Stimulated activated CD8-positive, alpha-beta memory T cell treated with anti-CD3 and anti-CD28 coated beads, Interleukin-7, amount 100 ng/mL, for 1 hour (primary cell): ENCODE results near the gene SEMA6A.

Experiments used
- DNase-seq, 2 donors: peaks; one replicate each; pipeline ENCODE4 v3.0.0-alpha.2; 2020; ENCODE audit warnings: low read depth in 2 of 2

The SEMA6A gene

DNA sequence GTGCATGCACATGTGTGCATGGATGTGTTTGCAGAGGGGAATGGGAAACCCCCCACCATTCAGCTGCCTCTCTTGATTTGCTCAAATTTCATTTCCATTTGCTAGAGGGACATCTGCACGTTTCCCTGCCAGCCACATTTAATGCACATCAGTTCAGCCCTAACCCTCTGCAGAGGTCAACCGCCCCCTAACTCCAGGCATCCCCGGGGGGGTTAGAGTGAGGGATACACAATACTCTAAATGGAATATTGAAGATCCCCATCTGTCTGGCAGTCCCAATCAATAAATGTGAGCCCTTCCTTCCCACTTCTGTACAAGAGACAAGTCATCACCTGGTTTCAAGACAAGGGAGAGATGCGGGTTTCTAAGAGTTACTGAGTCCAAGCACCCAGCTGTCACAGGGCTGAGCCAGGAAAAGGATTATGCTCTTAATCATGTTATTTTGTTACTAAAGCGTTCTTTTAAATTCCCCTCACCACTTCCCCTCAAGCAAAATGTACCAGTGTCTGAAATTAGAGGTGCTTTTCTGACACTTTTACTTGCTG lies 134.1 kb downstream of the SEMA6A start:
- DNase-seq: no peak

DNA sequence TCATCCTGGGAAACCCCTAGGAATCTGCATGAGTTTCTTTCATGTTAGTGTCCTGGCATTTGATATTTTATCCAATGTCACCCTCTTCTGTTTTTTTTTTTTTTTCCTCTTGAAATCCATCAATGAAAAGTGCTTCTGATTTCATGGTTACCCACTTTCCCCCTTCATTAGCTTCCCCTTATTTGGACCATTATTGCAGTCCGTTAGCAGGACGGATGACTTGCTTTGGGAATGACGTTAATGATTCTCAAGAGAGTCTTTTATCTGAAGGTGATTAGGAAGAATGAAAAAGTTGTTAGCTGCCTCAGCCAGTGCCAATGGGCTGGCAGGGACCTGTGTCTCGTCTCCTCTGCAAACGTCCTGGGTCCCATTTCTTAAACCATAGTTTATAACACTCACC lies 134.7 kb downstream of the SEMA6A start:
- DNase-seq: no peak

- no peak for DNase-seq
Observed at GRCh38 chr5:116438979-116439554, 135.6 kb downstream of the SEMA6A start.

DNA sequence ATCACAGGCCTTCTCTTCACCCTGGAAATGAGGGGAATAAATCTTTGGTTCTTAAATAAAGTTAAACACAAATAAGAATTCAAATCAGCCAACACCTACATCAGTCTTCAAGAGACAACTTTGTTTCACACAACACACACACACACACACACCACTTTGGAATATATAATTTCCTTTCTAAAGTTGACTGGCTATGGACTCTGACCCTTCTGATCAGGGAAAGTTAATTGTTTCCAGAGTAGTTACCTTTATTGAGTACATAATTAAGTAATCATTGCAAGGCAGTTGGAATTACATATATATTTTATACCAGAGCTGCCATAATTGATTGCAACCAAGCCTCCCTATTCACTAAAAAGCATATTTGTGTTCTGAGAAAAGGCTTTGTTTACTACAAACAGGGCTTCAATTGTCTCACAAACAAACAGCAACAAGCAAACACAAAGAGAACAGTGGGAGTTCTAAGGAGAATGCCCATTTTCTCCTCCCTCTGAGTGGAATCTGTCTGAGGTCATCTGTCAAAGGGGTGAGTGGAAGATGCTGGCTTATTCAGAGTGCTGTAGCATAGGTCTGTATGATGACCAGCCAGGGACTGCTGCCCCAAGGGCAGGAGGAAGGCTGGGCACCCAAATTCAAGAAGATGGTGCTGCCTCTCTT lies 136.6 kb downstream of the SEMA6A start:
- no peak for DNase-seq

- DNase-seq: no peak
Observed at GRCh38 chr5:116437351-116437705, 137.3 kb downstream of the SEMA6A start.

DNA sequence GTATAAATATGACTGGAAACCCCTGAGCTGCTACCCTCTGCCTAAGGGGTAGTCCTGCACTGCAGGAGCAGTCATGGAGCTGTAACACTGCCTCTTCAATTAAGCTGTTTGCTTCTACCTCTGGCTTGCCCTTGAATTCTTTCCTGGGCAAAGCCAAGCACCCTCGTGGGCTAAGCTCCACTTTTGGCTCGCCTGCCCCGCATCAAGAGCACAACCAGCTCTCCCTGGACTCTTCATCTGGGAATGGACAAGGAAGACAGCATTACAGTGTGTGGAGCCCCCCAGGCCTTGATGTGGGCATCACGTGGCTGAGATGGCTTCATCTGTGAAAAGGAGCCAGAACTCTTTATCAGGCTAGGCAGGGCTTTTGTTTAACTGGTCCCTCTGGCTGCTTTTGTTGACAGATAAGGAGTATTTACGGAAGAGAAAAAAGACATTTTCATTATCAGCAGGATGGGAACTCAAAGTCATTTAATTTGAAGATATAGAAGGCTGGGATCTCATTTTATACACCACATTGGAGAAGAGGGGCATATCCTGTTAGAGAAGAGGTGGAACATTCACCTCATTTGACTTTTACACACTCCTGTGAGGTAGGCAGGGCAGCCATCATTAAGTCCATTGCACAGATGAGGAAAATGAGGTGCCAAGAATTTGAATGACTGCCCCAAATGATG lies 137.8 kb downstream of the SEMA6A start:
- no peak for DNase-seq

DNA sequence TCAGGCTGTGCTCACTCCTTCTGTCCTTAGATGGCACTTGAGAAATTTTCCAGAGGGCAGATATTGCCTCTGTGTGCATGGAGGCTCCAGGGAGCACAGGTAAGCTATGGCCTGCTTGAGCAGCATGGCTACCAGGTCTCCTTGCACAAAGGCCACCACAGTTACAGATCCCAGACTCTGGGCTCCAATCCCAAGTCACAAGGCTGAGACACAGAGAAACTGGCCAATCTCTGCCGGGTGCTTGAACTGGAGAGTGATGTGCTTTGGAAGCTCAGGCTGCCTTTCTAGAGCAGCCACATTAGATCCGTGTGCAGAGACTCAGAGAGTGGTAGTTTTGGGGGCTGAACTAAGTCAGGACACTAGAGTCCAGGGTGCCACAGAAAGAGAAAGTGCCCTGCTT lies 145.7 kb downstream of the SEMA6A start:
- DNase-seq: no peak

- no peak for DNase-seq
Observed at GRCh38 chr5:116428413-116428812, 146.2 kb downstream of the SEMA6A start.

DNA sequence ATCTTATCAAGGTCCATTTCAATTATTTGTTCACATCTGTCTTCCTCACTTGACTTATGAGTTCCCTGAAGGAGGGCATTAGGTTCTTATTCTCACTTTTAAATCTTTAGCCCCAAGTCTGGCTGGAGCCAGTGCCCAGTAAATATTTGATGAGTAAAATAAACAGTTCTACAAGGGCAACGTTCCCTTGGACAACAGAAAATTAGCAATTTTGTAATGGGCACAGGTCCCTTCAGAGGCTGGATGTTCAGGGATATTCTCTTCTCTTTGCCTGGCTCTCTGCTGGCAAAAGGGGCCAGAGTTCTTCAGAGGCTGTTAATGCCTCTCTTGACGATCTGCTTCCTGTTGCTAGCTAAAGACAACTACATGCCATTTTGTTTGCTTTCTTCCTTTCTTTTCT lies 149.7 kb downstream of the SEMA6A start:
- no peak for DNase-seq

GRCh38 chr5:116424258-116424615 lies 150.4 kb downstream of the SEMA6A start:
- DNase-seq: no peak

DNA sequence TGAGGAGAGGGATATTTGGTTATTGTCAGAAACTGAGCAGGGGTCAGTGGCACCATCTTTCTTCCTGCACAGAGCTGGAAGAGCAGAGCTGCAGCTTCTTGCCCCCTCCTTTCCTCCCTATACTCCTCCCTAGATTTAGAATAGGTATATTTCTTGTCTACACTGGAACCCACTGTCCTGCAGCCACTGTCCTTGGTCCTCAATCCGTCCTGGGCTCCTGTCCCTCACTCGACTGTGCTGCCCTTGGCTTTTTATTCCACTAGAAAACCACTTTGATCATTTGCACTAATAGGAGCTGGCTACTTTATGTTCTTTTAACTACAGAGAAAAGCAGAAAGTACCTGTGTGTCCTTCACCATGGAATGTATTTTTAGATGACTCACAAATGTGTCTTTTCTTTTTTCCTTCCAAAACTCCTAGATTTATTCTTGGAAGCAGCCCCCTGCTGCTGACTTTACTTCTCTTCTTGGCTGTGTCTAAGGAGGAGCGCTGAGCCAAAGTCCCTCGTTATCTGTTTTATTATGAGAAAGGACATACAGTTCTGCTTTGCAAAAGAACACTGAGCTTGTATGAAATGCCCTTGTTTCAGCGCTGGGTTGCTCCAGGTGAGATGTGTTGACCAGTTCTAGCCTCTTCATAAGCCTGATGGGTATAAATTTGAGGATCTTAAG lies 150.9 kb downstream of the SEMA6A start:
- no peak for DNase-seq

GRCh38 chr5:116423141-116423540 lies 151.5 kb downstream of the SEMA6A start:
- no peak for DNase-seq

DNA sequence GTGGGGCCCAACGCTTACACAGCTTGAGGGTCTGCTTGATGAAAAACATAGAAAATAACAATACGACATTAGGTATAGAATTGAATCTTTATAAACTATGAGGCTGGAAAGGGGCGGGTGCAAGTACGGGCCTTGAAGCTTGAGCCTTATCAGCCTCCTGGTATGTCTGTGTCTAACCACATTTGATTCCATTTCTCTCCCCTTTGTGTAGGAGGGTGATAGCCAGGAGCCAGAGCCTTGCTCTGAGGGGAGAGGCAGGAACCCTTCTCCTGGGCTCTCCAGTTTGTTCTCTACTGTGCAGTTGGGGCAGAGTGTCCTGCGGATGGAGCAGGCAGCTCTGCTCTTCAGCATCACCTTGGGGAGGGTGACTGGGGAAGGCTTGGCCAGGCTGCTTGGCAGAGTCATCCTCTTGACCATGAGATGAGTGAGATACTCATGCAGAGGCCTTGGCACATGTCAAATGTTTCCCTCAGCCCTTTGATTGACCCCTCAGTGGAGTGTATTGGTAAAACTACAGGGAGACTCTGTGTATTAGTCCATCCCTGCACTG lies 153.5 kb downstream of the SEMA6A start:
- no peak for DNase-seq

DNA sequence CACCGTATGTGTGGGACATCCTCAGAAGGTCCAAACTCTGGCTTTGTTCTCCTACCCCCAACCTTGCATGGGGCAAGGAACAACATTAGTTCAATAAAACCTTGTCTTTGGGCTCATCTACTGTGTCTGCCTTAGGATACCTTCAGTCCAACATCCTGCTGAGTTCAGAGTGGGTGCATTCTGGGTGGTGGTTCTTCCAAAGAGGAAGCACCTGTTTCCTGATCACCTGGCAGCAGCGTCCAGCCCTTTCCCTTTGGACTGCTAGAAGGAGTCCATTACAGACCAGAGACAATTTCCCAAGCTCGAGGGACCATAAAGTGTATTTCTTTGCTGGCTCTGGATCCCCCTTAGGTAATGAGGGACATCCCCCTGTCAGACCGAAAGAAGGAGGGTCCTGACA lies 154.1 kb downstream of the SEMA6A start:
- no peak for DNase-seq

GRCh38 chr5:116419258-116419657 lies 155.4 kb downstream of the SEMA6A start:
- DNase-seq: no peak

GRCh38 chr5:116418774-116419173 lies 155.8 kb downstream of the SEMA6A start:
- no peak for DNase-seq

DNA sequence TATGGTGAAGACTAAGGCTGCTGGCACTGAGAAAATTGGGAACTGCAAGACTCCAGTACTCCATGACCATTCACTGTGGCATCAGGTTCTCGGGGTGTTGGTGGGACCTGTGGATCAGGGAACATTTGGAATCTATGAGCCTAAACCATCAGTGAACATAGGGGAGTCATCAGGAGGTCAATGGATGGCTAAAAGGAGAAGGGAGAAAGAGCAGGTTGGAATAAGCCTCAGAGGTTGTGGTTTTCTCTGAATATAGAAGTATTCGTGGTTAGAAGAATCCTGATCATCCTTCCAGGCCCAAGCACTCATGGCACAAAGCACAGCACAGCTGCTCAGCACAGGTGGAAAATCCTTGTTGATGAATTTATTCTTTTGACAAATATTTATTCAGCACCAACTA lies 156.6 kb downstream of the SEMA6A start:
- no peak for DNase-seq

DNA sequence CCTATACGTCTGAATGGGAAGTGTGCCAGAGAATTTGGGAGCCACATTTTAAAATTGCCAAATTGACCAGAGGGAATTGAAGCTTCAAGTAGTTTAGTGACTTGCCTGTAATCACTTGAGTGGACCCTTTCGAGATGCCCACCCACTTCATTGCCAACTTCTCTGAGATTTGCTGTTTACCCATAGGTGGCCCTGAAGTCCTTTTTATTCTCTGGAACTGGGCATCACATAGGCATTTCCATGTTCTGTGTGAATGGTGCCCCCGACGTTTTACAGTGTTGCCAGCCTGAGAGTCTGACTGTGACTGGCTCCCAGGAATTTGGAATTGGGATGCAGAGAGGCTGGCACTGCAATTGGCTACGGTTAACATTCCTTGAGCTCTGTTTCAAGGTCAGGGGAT lies 158.6 kb downstream of the SEMA6A start:
- DNase-seq: no peak

GRCh38 chr5:116415182-116415581 lies 159.4 kb downstream of the SEMA6A start:
- DNase-seq: no peak

DNA sequence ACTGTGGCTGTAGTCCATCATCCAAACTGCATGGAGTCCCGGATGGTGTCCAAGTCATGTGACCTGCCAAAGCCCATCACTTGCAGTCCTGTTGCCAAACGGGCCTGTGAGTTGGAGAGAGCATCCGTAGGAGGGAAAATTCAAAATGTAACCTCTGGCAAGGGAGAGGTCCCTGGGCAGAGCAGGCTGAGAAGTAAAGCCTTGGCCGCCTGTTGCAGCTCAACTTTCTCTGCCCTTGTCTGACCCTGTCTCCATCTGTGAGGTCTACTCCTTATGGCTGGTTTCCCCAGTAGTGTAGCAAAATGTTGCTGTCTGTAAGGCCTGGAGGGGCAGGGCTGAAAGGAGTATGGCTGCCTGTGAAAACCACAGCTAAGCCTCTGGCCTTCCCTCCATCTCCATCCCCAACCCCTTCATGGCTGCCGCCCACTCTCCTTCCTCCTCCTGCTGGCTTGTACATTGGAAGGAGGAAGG lies 163.5 kb downstream of the SEMA6A start:
- DNase-seq: no peak

DNA sequence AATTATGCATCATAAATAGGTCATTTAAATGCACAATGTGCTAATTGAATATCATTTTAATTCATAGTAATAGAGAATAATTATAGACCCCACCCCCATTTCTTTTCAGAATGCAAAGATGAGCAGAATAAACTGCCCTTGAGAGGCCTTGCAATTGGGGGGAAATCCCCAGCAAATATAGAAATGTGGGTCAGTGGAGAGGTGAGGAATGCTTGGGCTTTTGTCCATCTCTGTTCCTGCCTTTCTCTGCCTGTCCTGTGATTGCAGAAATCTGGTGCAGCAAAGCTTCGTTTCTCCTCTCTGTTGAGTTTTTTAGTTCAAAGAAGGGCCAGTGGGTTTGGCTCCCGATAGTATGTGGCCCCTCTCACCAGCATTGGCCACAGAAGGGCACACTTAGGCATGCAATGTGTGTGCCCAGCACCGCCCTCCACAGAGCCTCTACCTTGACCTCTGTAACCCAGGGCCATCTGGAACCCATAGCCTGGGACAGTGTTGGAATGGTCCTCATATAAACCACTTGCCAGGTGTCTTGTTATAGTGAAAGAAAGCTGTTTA lies 164.2 kb downstream of the SEMA6A start:
- no peak for DNase-seq
